GM18498 (cell line): ENCODE results near the gene SEC14L1.
"Not testable (repeated sequence)": the region's sequence is repeated elsewhere in the genome, so short reads cannot be mapped to it uniquely, and the experiment has no call there.

Experiments
- ATAC-seq: cut with Tn5 transposase; IDR thresholded peaks from one replicate; pipeline ENCODE4 v1.9.1; 2021; ENCODE audit warnings: mild to moderate bottlenecking, moderate library complexity; ENCODE audit not compliant: unreplicated experiment

The SEC14L1 gene

DNA sequence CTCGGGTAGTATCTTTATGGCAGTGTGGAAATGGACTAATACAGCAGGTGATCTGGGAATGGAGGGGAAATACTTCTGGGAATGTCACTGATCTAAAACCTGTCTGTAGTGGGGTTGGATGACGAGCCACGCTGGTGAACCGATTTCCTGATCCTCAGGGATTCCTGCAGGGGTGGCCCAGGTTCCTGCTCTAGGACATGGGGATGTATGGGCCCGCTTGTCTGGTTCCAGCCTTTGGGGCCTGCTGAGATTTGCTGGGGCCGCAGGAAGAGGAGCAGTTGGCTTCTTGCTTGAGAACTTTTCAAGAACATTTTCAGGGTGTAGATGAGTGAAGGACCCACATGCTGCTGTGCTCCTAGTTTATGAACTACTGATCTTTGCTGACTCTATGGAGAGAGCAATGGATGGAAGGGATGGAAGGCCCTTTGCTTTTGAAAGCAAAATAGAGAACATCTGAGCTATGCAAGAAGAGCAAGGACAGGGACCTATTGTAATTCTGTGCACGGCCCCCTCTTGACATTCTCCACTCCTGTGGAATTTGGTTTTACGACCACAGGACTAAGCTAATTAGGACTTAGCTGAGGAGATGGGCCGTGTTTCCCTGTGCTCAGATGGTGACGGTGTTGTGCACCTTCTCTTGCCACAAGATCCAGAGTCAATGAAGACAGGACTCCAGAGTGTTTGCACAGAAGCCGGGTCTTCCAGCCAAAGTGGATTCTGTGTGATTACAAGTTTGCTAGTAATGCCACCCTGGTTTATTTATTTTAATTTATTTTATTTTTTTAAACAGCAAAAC, 90.5 kb downstream of the SEC14L1 start:
- ATAC-seq, result no peak

DNA sequence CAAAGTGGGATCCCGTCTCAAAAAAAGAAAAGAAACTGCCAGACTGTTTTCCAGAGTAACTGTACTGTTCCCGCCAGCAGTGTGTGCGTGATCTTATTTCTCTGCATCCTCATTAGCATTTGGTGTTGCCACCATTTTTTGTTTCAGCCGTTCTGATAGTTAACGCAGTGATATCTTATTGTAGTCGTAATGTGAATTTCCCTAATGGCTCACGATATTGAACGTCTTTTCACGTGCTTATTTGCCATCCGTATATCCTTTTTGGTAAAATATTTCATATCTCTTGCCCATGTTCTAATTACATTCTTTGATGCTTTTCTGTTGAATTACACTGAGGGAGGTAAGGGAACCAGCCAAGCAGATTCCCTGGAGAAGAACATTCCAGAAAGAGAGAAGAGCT, 92.4 kb downstream of the SEC14L1 start:
- no peak for ATAC-seq

DNA sequence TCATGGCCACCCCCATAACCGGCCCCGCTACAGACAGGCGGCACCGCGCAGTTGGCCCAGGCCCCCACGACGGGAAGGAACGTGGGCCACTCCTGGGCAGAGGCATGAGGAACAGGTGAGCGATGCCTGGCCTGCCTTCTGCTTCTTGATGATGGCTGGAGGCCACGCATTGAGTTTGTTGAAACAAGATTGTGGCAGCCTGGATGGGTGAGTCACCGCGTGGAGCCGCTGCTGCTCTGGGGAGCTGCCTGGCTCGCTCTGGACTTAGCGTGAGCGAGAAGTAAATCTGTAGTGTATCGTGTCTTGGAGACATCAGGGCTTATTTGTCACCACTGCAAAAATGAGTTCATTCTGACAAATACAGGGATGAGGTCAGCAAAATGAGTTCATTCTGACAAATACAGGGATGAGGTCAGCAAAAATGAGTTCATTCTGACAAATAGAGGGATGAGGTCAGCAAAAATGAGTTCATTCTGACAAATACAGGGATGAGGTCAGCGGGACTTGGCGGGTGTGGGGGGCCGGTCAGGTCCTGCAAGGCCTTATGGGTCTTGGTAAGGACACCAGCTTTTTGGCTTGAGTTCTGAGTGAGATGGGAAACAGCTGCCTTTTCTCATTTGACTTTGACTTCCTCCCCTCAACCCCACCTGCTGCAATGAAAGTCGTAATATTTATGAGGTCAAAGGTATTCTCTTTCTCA, 93.0 kb downstream of the SEC14L1 start:
- ATAC-seq, result no peak

DNA sequence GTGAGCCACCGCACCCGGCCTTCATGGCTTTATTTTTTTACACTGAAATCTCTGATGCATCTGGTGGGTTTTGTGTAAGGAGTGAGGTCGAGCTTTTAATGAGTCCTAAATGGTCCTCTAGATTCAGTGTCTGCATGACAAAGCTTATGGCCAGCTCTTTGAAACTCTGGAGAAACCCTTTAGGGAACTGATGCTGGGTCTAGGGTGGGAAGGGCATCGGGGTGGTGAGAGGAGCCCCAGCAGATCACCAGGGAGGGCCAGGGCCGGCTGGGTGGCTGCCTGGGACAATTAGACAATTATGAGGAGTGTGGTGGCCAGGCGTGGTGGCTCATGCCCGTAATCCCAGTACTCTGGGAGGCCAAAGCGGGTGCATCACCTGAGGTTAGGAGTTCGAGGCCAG, 93.9 kb downstream of the SEC14L1 start:
- no peak for ATAC-seq

DNA sequence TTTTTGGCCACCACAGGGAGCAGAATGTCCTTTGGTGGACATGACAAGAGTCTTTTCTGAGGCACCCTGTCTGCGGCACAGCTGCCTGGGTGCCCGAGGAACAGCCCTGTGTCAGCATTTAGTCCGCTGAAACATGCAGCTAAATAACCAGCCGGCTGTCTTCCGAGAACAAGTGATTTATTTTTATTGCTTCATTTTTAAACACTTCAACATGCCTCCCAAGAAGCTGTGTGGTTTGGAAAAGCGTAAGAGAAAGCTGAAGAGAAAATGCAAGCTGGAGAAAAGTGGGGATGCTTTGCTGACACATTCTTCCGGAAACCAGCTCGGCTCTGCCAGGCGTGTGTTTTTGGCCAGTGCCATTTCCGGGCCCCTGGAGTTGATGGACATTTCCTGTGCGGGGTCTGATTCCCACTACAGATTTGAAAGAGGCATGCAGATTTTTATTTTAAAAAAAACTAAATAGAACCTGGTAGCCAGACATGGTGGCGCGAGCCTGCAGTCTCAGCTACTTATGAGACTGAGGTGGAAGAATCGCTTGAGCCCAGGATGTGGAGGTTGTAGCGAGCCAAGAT, 94.7 kb downstream of the SEC14L1 start:
- no peak for ATAC-seq

GRCh38 chr17:77237232-77238008, 96.7 kb downstream of the SEC14L1 start:
- no peak for ATAC-seq

GRCh38 chr17:77240976-77241375, 100.2 kb downstream of the SEC14L1 start:
- no peak for ATAC-seq

- no peak for ATAC-seq
These were observed 101.5 kb downstream of the SEC14L1 start for GRCh38 chr17:77242118-77242851.

GRCh38 chr17:77245162-77245926, 104.6 kb downstream of the SEC14L1 start:
- peak; percentile 51 for ATAC-seq

- ATAC-seq, result peak; percentile 4
These were observed 105.6 kb downstream of the SEC14L1 start for GRCh38 chr17:77246110-77247047.

DNA sequence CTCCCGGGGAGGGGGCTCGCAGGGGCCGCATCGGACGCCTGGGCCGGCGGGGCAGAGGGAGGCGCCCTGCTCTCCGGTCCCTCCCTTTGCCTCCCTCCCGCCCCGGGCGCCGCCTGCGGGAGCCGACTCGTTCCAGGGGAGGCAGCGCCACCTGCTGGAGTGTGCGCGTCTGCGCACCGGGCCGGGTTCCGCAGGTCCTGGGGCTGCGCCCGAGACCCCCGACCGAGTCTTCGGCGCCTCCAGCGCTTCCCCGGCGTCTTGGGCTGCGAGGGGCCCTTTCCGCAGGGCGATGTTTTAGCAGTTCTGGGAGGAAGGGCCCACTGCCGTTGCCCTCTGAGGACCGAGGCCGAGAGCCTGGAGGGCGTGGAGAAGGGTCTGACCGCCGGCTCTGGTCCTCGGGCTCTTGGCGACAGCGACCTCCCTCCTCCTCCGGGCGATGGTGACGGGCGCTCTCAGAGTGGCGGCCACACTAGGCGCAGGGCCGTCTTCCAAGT, 106.3 kb downstream of the SEC14L1 start:
- peak; percentile 64 for ATAC-seq

DNA sequence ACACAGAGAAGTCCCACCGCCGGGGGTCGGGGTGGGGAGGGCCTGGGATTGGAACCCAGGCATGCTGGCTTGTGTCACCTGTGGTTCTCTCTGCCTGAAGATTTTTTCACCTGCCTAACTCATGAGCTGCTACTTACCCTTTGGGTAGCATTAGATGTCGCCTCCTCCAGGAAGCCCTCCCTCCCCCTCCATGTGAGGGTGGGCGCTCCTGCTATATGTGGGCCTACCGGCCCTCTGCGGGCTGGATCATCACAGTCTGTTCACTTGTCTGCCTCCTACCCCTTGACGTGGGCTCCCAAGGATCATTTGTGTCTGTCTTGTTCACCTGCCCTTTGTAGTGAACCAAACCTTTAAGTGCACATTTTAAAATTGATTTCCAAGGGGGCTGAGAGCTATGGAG, 106.8 kb downstream of the SEC14L1 start:
- no peak for ATAC-seq

- ATAC-seq, result no peak
These were observed 107.7 kb downstream of the SEC14L1 start for GRCh38 chr17:77248216-77249114.

DNA sequence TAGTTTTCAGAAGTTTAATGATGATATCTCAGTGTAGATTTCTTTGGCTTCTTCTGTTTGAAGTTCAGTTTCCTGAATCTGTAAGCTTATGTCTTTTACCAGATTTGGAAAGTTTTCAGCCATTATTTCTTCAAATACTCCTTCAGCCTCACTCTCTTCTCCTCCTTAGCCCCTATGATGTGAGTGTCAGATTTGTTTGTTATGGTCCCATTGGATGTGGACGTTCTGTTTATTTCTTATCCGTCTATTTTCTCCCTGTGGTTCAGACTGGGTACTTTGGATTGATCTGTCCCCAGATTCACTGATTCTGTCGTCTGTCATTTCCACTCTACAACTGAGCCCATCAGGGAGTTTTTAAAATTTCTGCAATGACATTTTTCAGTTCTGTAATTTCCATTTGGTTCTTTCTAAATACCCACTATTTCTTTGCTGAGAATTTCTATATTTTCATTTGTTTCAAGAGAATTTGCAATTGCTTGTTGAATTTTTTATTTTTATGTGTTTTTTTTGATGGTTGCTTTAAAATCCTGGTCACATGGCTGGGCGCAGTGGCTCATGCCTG, 110.9 kb downstream of the SEC14L1 start:
- no peak for ATAC-seq

DNA sequence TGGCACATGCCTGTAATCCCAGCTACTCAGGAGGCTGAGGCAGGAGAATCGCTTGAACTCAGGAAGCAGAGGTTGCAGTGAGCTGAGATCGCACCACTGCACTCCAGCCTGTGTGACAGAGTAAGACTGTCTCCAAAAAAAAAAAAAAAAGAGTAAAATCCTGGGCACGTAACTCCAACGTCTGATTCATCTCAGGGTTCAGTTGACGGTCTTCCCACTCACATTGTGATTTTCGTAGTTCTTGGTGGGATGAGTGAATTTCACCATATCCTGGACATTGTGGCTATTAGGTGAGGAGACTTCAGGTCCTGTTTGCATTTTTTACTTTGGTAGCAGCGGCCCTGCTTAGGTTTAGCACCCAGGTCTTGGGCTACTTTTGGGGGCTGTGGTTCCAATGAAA, 111.5 kb downstream of the SEC14L1 start:
- not testable (repeated sequence) for ATAC-seq

DNA sequence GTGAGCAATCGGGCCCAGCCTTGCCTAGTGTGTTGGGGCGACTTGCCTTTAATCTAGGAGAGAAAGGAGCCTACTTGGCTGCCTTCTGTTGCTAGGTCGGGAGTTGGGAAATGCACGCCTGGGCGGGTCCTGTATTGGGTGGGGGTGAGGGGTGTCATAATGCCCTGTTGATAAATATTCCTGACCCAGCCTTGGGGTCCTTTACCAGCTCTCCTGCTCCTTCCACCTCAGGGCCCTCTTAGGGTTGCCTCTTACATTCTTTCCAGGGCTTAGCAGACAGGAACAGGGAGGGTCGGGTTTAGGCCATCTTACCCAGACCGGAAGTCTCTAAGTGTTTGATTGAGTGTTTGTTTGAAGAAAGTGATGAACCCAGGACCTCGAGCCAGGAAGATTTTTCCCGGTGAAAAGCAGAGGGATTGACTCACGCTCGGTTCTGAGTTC, 112.9 kb downstream of the SEC14L1 start:
- ATAC-seq, result no peak
